HepG2 (cell line): ENCODE measurements around the gene PTPRCAP. TPM values are rescaled to one million over a fixed set of nuclear protein-coding genes. Genes with fewer than 3 reads are reported as not detected.

Experiments used
- BRD4 ChIP-seq: sonication (generic); formaldehyde crosslinking; IDR thresholded peaks from 2 replicates; pipeline ENCODE4 v1.4.0; 2020; ENCODE audit warnings: missing genetic modification reagents
- CBX2 ChIP-seq, 2 experiments: fragments of 200-600 bp in 1 of 2; sonication (generic); formaldehyde crosslinking in 1 of 2; IDR thresholded peaks; 2 replicates each; pipeline versions ENCODE4 v1.7.0 to v1.8.1; 2018 to 2022; ENCODE audit warnings: low read depth in 2 of 2, low read length in 1 of 2, mild to moderate bottlenecking in 1 of 2, missing genetic modification reagents in 1 of 2
- DNMT1 ChIP-seq: sonication (generic); formaldehyde crosslinking; IDR thresholded peaks from 2 replicates; pipeline ENCODE4 v1.5.1; 2020; ENCODE audit warnings: mild to moderate bottlenecking, missing genetic modification reagents
- EEA1 ChIP-seq: sonication (generic); formaldehyde crosslinking; IDR thresholded peaks from 2 replicates; pipeline ENCODE4 v1.5.1; 2020; ENCODE audit warnings: mild to moderate bottlenecking, missing genetic modification reagents, borderline replicate concordance
- GABPA ChIP-seq, 2 experiments: IDR thresholded peaks; 2 replicates each; pipeline ENCODE4 v1.6.1; 2011 to 2016; ENCODE audit warnings: low read depth in 2 of 2, low read length in 1 of 2, missing biosample characterization in 1 of 2, missing genetic modification characterization in 1 of 2
- GATAD2A ChIP-seq: IDR thresholded peaks from 2 replicates; pipeline ENCODE4 v1.6.1; 2016
- MBNL3 ChIP-seq: fragments of 250-450 bp; sonication (Bioruptor Pico); conservative IDR thresholded peaks from 2 replicates; pipeline ENCODE4 v1.8.0; 2022; ENCODE audit warnings: mild to moderate bottlenecking, inconsistent platforms
- MTA1 ChIP-seq: sonication (generic); formaldehyde crosslinking; IDR thresholded peaks from 2 replicates; pipeline ENCODE4 v1.4.0; 2020; ENCODE audit warnings: missing genetic modification reagents, mild to moderate bottlenecking, borderline replicate concordance
- NCOA2 ChIP-seq: sonication (generic); formaldehyde crosslinking; IDR thresholded peaks from 2 replicates; pipeline ENCODE4 v1.8.0; 2022; ENCODE audit warnings: inconsistent platforms
- RFX3 ChIP-seq: IDR thresholded peaks from 2 replicates; pipeline ENCODE4 v1.6.1; 2016; ENCODE audit warnings: missing biosample characterization, missing genetic modification reagents
- RFXANK ChIP-seq: IDR thresholded peaks from 2 replicates; pipeline ENCODE4 v1.6.1; 2016
- SMARCC2 ChIP-seq: fragments of 450-650 bp; IDR thresholded peaks from 2 replicates; pipeline ENCODE4 v1.6.1; 2017; ENCODE audit warnings: antibody characterized with exemption, mild to moderate bottlenecking
- SNAPC2 ChIP-seq: sonication (generic); formaldehyde crosslinking; IDR thresholded peaks from 2 replicates; pipeline ENCODE4 v1.8.1; 2022; ENCODE audit warnings: mild to moderate bottlenecking, missing genetic modification reagents
- SP5 ChIP-seq: IDR thresholded peaks from 2 replicates; pipeline ENCODE4 v1.6.1; 2016; ENCODE audit warnings: low read depth, borderline replicate concordance
- ZNF225 ChIP-seq: sonication (generic); formaldehyde crosslinking; IDR thresholded peaks from 2 replicates; pipeline ENCODE4 v1.4.0; 2020; ENCODE audit warnings: mild to moderate bottlenecking, missing genetic modification reagents
- ZNF296 ChIP-seq: sonication (generic); formaldehyde crosslinking; conservative IDR thresholded peaks from 2 replicates; pipeline ENCODE4 v1.5.0; 2020; ENCODE audit warnings: mild to moderate bottlenecking, missing genetic modification reagents
- polyA plus RNA-seq, 8 experiments: library from polyadenylated mRNA; depleted of rRNA in 3 of 8; stranded (reverse) in 7 of 8; unstranded in 1 of 8; fragments of >200 nt; fragmentation: Illumina TruSeq in 4 of 8; extraction: Trizol in 4 of 8; gene quantifications; 2 replicates each; pipeline versions ENCODE4 v1.2.1 to v1.2.3, GENCODE V29; 2011 to 2016; ENCODE audit warnings: low read depth in 4 of 8, missing spikeins in 1 of 8, mixed read lengths in 1 of 8; ENCODE audit not compliant: insufficient read depth in 1 of 8
- total RNA-seq, 5 experiments: library from RNA; depleted of rRNA; stranded (reverse); fragments of >200 nt; fragmentation: Illumina TruSeq; extraction: Trizol; gene quantifications; 2 replicates each; pipeline ENCODE4 v1.2.3, GENCODE V29; 2016; ENCODE audit warnings: low read depth in 1 of 5
- TF ChIP-seq, protein P1 (sequence below): sonication (generic); formaldehyde crosslinking; IDR thresholded peaks from 2 replicates; pipeline ENCODE4 v1.4.0; 2020; ENCODE audit warnings: mild to moderate bottlenecking, missing genetic modification reagents
- TF ChIP-seq, protein P2 (sequence below): sonication (generic); formaldehyde crosslinking; IDR thresholded peaks from 2 replicates; pipeline ENCODE4 v1.4.0; 2020; ENCODE audit warnings: mild to moderate bottlenecking, low read depth, missing genetic modification reagents
- TF ChIP-seq, protein P3 (sequence below): sonication (generic); formaldehyde crosslinking; IDR thresholded peaks from 2 replicates; pipeline ENCODE4 v1.4.0; 2020; ENCODE audit warnings: mild to moderate bottlenecking, missing genetic modification reagents
- TF ChIP-seq, protein P4 (sequence below): sonication (generic); formaldehyde crosslinking; IDR thresholded peaks from 2 replicates; pipeline ENCODE4 v1.4.0; 2020; ENCODE audit warnings: missing genetic modification reagents

The PTPRCAP gene
- total and polyA plus RNA-seq, 2 of the 13 experiments (the other 11 are each of a cell fraction or from before 2014, with no cell fraction given), result 0.60 to 0.70 TPM

DNA sequence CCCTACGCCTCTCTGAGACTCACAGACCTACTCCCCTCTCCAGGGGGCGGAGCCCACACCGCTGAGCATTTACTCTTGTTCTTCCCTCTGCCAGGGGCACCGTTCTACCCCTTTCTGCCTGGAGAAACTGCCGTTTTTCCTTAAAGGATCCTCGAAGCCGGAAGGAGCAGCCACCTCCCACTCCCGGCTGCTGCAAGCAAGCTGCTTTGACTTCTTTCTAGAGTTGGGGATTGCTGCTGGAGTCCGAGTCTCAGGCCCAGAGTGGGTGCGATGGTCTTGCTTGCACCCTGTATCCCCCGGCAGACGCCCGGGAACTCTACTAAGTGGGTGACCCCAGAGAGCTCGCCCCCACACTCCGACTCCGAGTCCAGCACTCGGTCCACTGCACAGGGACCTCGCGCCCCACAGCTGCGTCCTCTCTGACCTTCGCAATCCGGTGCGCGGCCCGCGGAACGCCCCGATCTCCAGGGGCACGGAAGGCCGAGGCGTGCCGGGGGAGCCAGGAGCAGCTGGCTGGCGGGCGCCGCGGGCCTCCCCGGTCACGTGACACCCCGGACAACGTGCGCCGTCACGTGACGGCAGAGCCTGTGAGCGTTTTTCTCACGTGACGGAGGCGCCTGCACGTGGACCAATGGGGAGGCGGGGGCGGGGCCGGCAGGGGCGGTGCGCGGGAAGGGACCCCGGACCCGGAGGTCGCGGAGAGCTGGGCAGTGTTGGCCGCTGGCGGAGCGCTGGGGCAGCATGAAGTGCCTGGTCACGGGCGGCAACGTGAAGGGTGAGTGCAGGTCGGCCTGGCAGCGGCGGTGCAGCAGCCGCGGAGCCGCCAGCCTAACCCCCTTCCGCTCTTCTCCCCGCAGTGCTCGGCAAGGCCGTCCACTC is 45.9 kb downstream of the PTPRCAP start, which contains the start of gene RAD9A (continued):
- TF ChIP-seq MBNL3 (CRISPR knock-in tag) (0 out of 2 replicates have a peak, but pooled peaks have one; percentile 78), BRD4 (CRISPR knock-in tag) (0 out of 2 replicates have a peak, but pooled peaks have one; percentile 28), RFX3 (CRISPR knock-in tag) (no peak), CBX2 (IDR thresholded peaks at IDR 0.05; ENCODE audit: low read depth, low read length) (no peak), CBX2 (CRISPR knock-in tag; IDR thresholded peaks at IDR 0.05; ENCODE audit: low read depth) (no peak), ZNF225 (CRISPR knock-in tag) (peak; percentile 77), RFXANK (no peak), EEA1 (CRISPR knock-in tag) (no peak), SMARCC2 (no peak), SNAPC2 (CRISPR knock-in tag) (no peak), SP5 (CRISPR knock-in tag) (peak; percentile 69; the same call in 1 of the 2 replicates), ZNF296 (CRISPR knock-in tag) (no peak), DNMT1 (CRISPR knock-in tag) (no peak), MTA1 (CRISPR knock-in tag) (no peak), GATAD2A (CRISPR knock-in tag) (no peak; the same call in 1 of the 2 replicates), NCOA2 (peak; percentile 29; the same call in 1 of the 2 replicates), GABPA (IDR thresholded peaks at IDR 0.05; ENCODE audit: low read depth, low read length) (no peak), GABPA (CRISPR knock-in tag; IDR thresholded peaks at IDR 0.05; ENCODE audit: low read depth) (no peak)
- TF ChIP-seq, protein P1, sequence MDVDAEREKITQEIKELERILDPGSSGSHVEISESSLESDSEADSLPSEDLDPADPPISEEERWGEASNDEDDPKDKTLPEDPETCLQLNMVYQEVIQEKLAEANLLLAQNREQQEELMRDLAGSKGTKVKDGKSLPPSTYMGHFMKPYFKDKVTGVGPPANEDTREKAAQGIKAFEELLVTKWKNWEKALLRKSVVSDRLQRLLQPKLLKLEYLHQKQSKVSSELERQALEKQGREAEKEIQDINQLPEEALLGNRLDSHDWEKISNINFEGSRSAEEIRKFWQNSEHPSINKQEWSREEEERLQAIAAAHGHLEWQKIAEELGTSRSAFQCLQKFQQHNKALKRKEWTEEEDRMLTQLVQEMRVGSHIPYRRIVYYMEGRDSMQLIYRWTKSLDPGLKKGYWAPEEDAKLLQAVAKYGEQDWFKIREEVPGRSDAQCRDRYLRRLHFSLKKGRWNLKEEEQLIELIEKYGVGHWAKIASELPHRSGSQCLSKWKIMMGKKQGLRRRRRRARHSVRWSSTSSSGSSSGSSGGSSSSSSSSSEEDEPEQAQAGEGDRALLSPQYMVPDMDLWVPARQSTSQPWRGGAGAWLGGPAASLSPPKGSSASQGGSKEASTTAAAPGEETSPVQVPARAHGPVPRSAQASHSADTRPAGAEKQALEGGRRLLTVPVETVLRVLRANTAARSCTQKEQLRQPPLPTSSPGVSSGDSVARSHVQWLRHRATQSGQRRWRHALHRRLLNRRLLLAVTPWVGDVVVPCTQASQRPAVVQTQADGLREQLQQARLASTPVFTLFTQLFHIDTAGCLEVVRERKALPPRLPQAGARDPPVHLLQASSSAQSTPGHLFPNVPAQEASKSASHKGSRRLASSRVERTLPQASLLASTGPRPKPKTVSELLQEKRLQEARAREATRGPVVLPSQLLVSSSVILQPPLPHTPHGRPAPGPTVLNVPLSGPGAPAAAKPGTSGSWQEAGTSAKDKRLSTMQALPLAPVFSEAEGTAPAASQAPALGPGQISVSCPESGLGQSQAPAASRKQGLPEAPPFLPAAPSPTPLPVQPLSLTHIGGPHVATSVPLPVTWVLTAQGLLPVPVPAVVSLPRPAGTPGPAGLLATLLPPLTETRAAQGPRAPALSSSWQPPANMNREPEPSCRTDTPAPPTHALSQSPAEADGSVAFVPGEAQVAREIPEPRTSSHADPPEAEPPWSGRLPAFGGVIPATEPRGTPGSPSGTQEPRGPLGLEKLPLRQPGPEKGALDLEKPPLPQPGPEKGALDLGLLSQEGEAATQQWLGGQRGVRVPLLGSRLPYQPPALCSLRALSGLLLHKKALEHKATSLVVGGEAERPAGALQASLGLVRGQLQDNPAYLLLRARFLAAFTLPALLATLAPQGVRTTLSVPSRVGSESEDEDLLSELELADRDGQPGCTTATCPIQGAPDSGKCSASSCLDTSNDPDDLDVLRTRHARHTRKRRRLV (CRISPR knock-in tag), result no peak
- TF ChIP-seq, protein P2, sequence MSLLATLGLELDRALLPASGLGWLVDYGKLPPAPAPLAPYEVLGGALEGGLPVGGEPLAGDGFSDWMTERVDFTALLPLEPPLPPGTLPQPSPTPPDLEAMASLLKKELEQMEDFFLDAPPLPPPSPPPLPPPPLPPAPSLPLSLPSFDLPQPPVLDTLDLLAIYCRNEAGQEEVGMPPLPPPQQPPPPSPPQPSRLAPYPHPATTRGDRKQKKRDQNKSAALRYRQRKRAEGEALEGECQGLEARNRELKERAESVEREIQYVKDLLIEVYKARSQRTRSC, result peak; percentile 77; the same call in 1 of the 2 replicates
- TF ChIP-seq, protein P3, sequence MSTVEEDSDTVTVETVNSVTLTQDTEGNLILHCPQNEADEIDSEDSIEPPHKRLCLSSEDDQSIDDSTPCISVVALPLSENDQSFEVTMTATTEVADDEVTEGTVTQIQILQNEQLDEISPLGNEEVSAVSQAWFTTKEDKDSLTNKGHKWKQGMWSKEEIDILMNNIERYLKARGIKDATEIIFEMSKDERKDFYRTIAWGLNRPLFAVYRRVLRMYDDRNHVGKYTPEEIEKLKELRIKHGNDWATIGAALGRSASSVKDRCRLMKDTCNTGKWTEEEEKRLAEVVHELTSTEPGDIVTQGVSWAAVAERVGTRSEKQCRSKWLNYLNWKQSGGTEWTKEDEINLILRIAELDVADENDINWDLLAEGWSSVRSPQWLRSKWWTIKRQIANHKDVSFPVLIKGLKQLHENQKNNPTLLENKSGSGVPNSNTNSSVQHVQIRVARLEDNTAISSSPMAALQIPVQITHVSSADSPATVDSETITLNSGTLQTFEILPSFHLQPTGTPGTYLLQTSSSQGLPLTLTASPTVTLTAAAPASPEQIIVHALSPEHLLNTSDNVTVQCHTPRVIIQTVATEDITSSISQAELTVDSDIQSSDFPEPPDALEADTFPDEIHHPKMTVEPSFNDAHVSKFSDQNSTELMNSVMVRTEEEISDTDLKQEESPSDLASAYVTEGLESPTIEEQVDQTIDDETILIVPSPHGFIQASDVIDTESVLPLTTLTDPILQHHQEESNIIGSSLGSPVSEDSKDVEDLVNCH (CRISPR knock-in tag), result no peak
- TF ChIP-seq, protein P4, sequence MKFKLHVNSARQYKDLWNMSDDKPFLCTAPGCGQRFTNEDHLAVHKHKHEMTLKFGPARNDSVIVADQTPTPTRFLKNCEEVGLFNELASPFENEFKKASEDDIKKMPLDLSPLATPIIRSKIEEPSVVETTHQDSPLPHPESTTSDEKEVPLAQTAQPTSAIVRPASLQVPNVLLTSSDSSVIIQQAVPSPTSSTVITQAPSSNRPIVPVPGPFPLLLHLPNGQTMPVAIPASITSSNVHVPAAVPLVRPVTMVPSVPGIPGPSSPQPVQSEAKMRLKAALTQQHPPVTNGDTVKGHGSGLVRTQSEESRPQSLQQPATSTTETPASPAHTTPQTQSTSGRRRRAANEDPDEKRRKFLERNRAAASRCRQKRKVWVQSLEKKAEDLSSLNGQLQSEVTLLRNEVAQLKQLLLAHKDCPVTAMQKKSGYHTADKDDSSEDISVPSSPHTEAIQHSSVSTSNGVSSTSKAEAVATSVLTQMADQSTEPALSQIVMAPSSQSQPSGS (CRISPR knock-in tag), result peak; percentile 76
